ENCODE data around the gene GRHL3.

DNA sequence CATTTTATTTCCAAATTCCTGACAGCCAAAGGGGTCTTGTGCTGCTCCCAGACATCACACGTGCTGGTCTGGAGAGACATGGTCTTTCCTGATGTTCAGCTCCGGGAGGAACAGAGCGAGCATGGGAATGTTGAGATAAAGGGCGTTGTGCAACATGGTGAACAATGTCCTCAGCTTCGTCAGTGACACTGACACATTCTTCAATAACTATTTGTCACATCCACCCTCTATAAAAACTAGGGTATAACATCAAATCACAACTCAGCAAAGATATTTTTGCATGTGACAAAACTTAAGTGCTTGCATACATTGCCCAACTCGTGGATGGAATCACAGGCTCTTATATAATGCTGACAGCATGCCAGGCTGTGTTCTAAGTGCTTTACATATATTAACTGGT lies 42.4 kb upstream of the GRHL3 start:
- no peak for TF ChIP-seq FOXA1 (IDR thresholded peaks at IDR 0.05)
- no peak for TF ChIP-seq SP1 (IDR thresholded peaks at IDR 0.05)
- no peak for TF ChIP-seq FOXM1 (IDR thresholded peaks at IDR 0.05; ENCODE audit: borderline replicate concordance)
- TF ChIP-seq ELF4 (IDR thresholded peaks at IDR 0.05) = no peak
- TF ChIP-seq SUZ12 (IDR thresholded peaks at IDR 0.05) = no peak
- TF ChIP-seq BHLHE40 (IDR thresholded peaks at IDR 0.05; ENCODE audit: borderline replicate concordance) = no peak
- TF ChIP-seq FOXK2 (IDR thresholded peaks at IDR 0.05) = no peak
- no peak for TF ChIP-seq NFRKB (IDR thresholded peaks at IDR 0.05)
- TF ChIP-seq ARNT (IDR thresholded peaks at IDR 0.05) = no peak
